ENCODE measurements around the gene CDKN1B.

The CDKN1B gene

DNA sequence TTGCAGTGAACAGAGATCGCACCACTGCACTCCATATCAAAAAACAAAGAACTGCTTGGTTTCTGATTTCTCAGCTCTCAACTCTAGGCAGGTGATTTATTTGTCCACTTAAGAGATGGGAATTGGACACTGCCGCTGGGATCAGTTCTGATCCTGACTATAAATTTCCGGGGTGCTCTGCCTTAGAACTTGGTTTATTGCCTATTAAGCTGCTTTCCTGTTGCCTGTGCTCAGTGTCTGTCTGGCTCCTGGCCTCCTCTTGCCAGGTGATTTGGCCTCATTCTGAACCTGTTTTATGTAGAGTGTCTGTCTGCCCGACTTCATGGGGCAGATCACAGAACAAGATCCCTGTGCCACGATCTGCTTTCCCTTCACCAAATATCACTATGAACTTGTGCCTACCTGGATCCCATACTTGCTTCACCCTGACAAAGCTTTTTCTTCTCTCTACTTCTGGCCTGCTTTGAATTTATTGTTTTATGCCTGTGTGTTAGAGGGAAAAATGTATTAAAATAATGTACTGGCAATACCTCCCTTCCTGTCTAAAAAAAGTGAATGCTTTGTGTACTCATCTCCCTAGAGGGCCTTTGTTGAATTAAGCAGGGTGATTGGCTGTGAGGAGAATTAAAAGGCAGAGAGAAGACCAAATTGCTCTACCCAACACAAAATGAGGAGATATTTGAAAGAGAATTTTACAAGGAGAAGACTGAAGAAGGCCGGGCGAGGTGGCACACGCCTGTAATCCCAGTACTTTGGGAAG lies 27.6 kb downstream of the CDKN1B start:
- Histone ChIP-seq H3K9me3 (ENCODE audit: control insufficient read depth, low read depth, low read length) (no peaks in the 10 kb centered on the region), H3K36me3 (ENCODE audit: control insufficient read depth, low read depth, low read length) (no peaks in the 10 kb centered on the region), H3K27ac (ENCODE audit: low read length) (no peak overlapping the region), H3K4me3 (ENCODE audit: low read length) (no peak overlapping the region), H3K4me1 (ENCODE audit: control insufficient read depth, low read depth, low read length) (no peaks in the 10 kb centered on the region), H3K9ac (ENCODE audit: low read length) (no peak overlapping the region), H3K27me3 (ENCODE audit: control insufficient read depth, insufficient read depth, low read length) (no peaks in the 10 kb centered on the region)

GRCh38 chr12:12745576-12746211 lies 28.5 kb downstream of the CDKN1B start:
- no peaks in the 10 kb centered on the region for H3K36me3 ChIP-seq (ENCODE audit: control insufficient read depth, low read depth, low read length)
- H3K4me3 ChIP-seq (ENCODE audit: low read length), result no peak overlapping the region
- no peaks in the 10 kb centered on the region for H3K4me1 ChIP-seq (ENCODE audit: control insufficient read depth, low read depth, low read length)
- H3K9me3 ChIP-seq (ENCODE audit: control insufficient read depth, low read depth, low read length), result no peaks in the 10 kb centered on the region
- H3K9ac ChIP-seq (ENCODE audit: low read length), result no peak overlapping the region
- H3K27me3 ChIP-seq (ENCODE audit: control insufficient read depth, insufficient read depth, low read length), result no peaks in the 10 kb centered on the region
- H3K27ac ChIP-seq (ENCODE audit: low read length), result no peak overlapping the region

GRCh38 chr12:12747278-12747677 lies 30.1 kb downstream of the CDKN1B start:
- no peak overlapping the region for H3K4me3 ChIP-seq (ENCODE audit: low read length)
- H3K9ac ChIP-seq (ENCODE audit: low read length), result no peak overlapping the region

DNA sequence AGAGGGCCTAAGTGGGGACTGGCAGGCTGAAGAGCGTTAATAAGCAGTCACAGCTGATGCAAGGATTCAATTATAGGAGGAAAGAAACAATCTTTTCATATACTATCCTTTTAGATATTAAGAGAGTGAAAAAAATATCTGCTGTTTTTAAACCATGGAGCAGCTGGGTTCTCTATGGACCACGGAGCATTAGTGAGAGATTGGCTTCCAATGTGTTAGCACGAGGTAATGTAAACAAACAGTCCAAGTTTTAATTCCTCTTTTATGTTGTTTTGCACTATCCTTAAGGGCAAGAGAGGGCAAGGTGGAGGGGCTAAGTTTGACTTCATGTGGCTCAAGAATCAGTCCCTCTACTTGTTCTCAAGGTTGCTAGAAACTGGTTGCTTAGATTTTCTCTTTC lies 30.9 kb downstream of the CDKN1B start:
- no peaks in the 10 kb centered on the region for H3K9me3 ChIP-seq (ENCODE audit: control insufficient read depth, low read depth, low read length)
- H3K4me3 ChIP-seq (ENCODE audit: low read length), result no peak overlapping the region
- no peak overlapping the region for H3K27ac ChIP-seq (ENCODE audit: low read length)
- H3K36me3 ChIP-seq (ENCODE audit: control insufficient read depth, low read depth, low read length), result no peaks in the 10 kb centered on the region
- no peaks in the 10 kb centered on the region for H3K4me1 ChIP-seq (ENCODE audit: control insufficient read depth, low read depth, low read length)
- no peaks in the 10 kb centered on the region for H3K27me3 ChIP-seq (ENCODE audit: control insufficient read depth, insufficient read depth, low read length)
- H3K9ac ChIP-seq (ENCODE audit: low read length), result no peak overlapping the region

More at GRCh38 chr12:12747278-12747677, 30.1 kb downstream of the CDKN1B start:
- Histone ChIP-seq H3K9me3 (ENCODE audit: control insufficient read depth, low read depth, low read length) (no peaks in the 10 kb centered on the region), H3K27ac (ENCODE audit: low read length) (no peak overlapping the region), H3K4me1 (ENCODE audit: control insufficient read depth, low read depth, low read length) (no peaks in the 10 kb centered on the region), H3K36me3 (ENCODE audit: control insufficient read depth, low read depth, low read length) (no peaks in the 10 kb centered on the region), H3K27me3 (ENCODE audit: control insufficient read depth, insufficient read depth, low read length) (no peaks in the 10 kb centered on the region)

- H3K9me3 ChIP-seq (ENCODE audit: control insufficient read depth, low read depth, low read length), result no peaks in the 10 kb centered on the region
- H3K27ac ChIP-seq (ENCODE audit: low read length), result no peak overlapping the region
- no peak overlapping the region for H3K4me3 ChIP-seq (ENCODE audit: low read length)
- no peak overlapping the region for H3K9ac ChIP-seq (ENCODE audit: low read length)
- H3K4me1 ChIP-seq (ENCODE audit: control insufficient read depth, low read depth, low read length), result no peaks in the 10 kb centered on the region
- no peaks in the 10 kb centered on the region for H3K27me3 ChIP-seq (ENCODE audit: control insufficient read depth, insufficient read depth, low read length)
- H3K36me3 ChIP-seq (ENCODE audit: control insufficient read depth, low read depth, low read length), result no peaks in the 10 kb centered on the region
Observed at GRCh38 chr12:12749433-12749832, 32.3 kb downstream of the CDKN1B start.

- Histone ChIP-seq H3K4me3 (ENCODE audit: low read length) (no peak overlapping the region), H3K27ac (ENCODE audit: low read length) (no peak overlapping the region), H3K9ac (ENCODE audit: low read length) (no peak overlapping the region), H3K9me3 (ENCODE audit: control insufficient read depth, low read depth, low read length) (no peaks in the 10 kb centered on the region), H3K4me1 (ENCODE audit: control insufficient read depth, low read depth, low read length) (no peaks in the 10 kb centered on the region), H3K27me3 (ENCODE audit: control insufficient read depth, insufficient read depth, low read length) (no peaks in the 10 kb centered on the region), H3K36me3 (ENCODE audit: control insufficient read depth, low read depth, low read length) (no peaks in the 10 kb centered on the region)
Observed at GRCh38 chr12:12755923-12756322, 38.8 kb downstream of the CDKN1B start.

DNA sequence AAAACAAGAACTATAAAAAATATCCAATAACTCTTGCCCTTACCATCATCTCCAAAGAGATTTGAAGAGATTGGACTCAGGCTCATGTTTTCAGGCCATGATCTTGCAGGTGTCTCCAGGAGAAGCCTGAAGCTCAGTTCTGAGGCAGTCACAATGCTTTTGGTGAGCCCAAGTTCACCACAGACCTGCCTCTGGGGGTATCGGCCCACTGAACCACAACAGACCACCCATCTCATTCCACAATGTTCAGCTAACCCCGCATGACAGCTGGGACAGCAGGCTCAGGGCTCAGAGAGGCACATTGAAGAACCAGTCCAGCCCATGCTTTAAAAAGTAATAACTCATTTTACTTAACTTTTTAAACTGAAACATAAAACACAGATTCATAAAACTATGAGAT lies 40.0 kb downstream of the CDKN1B start:
- Histone ChIP-seq H3K4me3 (ENCODE audit: low read length) (no peak overlapping the region), H3K27me3 (ENCODE audit: control insufficient read depth, insufficient read depth, low read length) (no peaks in the 10 kb centered on the region), H3K27ac (ENCODE audit: low read length) (no peak overlapping the region), H3K9me3 (ENCODE audit: control insufficient read depth, low read depth, low read length) (no peaks in the 10 kb centered on the region), H3K4me1 (ENCODE audit: control insufficient read depth, low read depth, low read length) (no peaks in the 10 kb centered on the region), H3K9ac (ENCODE audit: low read length) (no peak overlapping the region), H3K36me3 (ENCODE audit: control insufficient read depth, low read depth, low read length) (no peaks in the 10 kb centered on the region)

GRCh38 chr12:12759234-12759915 lies 42.2 kb downstream of the CDKN1B start:
- H3K27me3 ChIP-seq (ENCODE audit: control insufficient read depth, insufficient read depth, low read length), result no peaks in the 10 kb centered on the region
- no peaks in the 10 kb centered on the region for H3K9me3 ChIP-seq (ENCODE audit: control insufficient read depth, low read depth, low read length)
- no peak overlapping the region for H3K27ac ChIP-seq (ENCODE audit: low read length)
- no peak overlapping the region for H3K9ac ChIP-seq (ENCODE audit: low read length)
- no peak overlapping the region for H3K4me3 ChIP-seq (ENCODE audit: low read length)
- H3K4me1 ChIP-seq (ENCODE audit: control insufficient read depth, low read depth, low read length), result no peaks in the 10 kb centered on the region
- no peaks in the 10 kb centered on the region for H3K36me3 ChIP-seq (ENCODE audit: control insufficient read depth, low read depth, low read length)

- Histone ChIP-seq H3K36me3 (ENCODE audit: control insufficient read depth, low read depth, low read length) (no peaks in the 10 kb centered on the region), H3K9ac (ENCODE audit: low read length) (no peak overlapping the region), H3K27me3 (ENCODE audit: control insufficient read depth, insufficient read depth, low read length) (no peaks in the 10 kb centered on the region), H3K4me1 (ENCODE audit: control insufficient read depth, low read depth, low read length) (no peaks in the 10 kb centered on the region), H3K9me3 (ENCODE audit: control insufficient read depth, low read depth, low read length) (no peaks in the 10 kb centered on the region), H3K4me3 (ENCODE audit: low read length) (no peak overlapping the region), H3K27ac (ENCODE audit: low read length) (no peak overlapping the region)
Observed at GRCh38 chr12:12764824-12765223, 47.7 kb downstream of the CDKN1B start.

GRCh38 chr12:12770262-12770661 lies 53.1 kb downstream of the CDKN1B start:
- no peaks in the 10 kb centered on the region for H3K9me3 ChIP-seq (ENCODE audit: control insufficient read depth, low read depth, low read length)
- no peak overlapping the region for H3K27ac ChIP-seq (ENCODE audit: low read length)
- H3K4me1 ChIP-seq (ENCODE audit: control insufficient read depth, low read depth, low read length), result no peaks in the 10 kb centered on the region
- H3K36me3 ChIP-seq (ENCODE audit: control insufficient read depth, low read depth, low read length), result no peaks in the 10 kb centered on the region
- no peaks in the 10 kb centered on the region for H3K27me3 ChIP-seq (ENCODE audit: control insufficient read depth, insufficient read depth, low read length)
- H3K4me3 ChIP-seq (ENCODE audit: low read length), result no peak overlapping the region
- no peak overlapping the region for H3K9ac ChIP-seq (ENCODE audit: low read length)

Data from iPS-18a (cell line).